Activated CD4-positive, alpha-beta T cell treated with anti-CD3 and anti-CD28 coated beads, Interleukin-2, amount 50 U/mL, for 48 hours (primary cell): ENCODE results near the gene P3H4.
A peak's percentile ranks its signal among the peaks of the same experiment; 100 is the strongest.
"Not testable (repeated sequence)": the region's sequence is repeated elsewhere in the genome, so short reads cannot be mapped to it uniquely, and the experiment has no call there.

ENCODE experiments used
- DNase-seq, 2 experiments: peaks; one replicate each; pipeline ENCODE4 v3.0.0-alpha.2; 2020

P3H4 gene

DNA sequence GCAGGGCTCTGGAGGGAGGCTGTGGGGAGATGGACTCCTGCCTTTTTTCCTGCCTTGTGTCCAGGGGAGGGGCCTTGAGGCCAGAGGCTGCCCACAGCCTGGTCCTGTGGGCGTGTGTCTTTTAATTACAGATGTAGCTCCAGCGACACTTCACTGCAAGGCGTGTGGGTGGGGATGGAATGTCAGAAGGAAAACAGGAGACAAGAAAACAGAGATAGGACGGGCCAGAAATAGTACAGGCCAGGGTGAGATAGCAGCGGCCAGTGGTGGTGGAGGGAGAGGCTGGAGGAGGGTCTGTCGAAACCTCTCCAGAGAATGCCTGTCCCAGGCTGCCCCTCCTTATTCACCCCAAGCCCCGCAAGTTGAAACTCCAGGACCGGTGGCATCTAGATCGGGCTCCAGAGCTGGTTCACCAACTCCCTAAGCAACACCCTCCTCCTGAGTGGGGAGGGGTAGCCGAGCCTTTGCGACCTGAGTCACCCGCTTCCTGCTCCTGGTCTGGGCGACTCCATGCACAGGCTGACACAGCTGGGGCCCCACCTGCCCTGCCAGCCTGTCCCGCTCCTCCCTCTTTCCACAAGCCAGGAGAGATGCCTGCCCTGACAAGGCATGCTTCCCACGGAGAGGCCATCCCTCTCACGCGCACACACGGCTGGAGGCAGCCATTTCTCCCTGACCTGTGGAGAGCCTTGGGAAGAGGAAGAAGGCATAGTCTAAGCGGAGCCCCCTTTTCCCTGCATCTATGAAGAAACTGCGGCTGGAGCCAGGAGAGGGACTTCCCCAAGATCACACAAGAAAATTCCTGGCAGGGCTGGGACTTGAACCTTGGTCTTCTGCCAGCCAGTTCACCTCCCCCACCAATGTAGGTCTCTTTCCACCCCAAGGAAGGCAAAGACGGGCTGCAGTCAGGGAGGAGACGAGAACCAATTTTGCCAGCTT lies 18.6 kb downstream of the P3H4 start:
- no peak for DNase-seq

DNA sequence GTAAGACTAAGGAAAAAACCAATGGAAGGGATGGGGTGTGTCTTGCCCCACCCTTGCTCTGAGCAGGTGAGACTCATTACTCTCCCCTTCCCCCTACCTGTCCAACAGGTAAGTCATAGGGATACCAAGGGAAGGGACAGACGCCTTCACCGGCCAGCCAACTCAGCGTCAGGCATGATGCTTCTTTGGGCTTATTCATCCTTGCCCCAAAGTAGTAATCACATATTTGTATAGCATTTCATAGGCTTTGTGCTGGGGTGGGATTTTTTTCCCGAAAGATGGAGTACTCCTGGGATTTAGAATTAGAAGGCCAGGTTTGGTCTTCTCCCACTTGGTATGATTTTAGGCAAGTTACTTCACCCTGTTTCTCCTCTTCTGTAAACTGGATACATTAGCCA lies 24.7 kb downstream of the P3H4 start:
- no peak for DNase-seq

DNA sequence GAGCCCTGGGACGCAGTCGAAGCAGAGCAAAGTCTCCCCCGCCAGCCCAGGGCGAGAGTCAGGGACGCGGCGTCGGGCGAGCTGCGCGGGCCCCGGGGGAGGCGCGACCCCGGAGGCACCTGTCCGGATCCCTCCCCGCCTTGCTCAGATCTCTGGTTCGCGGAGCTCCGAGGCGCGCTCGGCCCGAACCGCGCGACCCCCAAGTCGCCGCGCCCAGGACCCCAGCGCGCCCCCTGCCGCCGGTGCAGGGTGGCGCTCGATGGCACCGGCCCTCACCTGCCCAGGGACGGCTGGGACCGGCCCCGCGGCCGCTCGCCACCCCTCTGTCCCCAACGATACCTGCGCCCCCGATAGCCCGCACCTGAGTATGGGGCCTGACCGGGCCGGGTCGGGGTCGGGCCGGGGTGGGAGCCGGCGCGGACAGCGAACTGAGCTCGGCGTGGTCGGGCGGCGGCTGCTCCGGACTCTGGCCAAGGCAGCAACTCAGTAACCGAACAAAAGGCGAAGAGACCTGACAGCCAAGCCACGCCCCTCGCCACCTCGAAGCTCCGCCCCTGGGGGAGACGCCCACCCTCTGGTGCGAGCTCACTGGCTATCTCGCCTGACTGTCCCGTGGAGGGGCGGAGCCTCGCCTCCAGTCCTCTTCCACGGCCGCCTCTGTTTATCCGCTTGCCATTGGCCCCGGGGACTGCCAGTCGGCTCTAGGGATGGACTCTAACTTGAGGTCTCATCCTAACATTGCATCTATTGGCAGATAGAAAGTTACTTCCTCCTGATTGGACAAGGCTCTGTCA lies 25.3 kb downstream of the P3H4 start, which contains the start of gene JUP:
JUP (minus strand) TSS at position 485 of the 794 bp plus-strand sequence. CDS start 14,857 bp downstream, outside the sequence.
- DNase-seq: peak; percentile 92 to 95

DNA sequence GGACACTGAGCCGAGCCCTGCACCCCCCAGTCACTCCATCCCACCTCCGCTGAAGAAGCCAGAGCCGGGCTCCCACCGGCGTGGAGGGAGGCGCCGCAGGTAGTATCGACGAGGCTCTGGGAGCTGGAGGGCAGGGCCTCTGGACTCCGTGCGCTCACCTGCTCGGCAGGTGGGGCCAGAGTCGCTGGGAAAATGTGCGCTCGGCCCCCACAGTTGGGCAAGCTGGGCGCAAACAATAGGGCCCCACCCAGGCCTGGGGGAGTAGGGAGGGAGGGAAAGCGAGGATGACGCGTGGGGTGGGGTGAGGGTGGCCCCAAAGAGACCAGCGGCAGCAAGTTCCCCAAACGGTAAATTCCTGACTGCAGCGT lies 25.9 kb downstream of the P3H4 start:
- no peak for DNase-seq

DNA sequence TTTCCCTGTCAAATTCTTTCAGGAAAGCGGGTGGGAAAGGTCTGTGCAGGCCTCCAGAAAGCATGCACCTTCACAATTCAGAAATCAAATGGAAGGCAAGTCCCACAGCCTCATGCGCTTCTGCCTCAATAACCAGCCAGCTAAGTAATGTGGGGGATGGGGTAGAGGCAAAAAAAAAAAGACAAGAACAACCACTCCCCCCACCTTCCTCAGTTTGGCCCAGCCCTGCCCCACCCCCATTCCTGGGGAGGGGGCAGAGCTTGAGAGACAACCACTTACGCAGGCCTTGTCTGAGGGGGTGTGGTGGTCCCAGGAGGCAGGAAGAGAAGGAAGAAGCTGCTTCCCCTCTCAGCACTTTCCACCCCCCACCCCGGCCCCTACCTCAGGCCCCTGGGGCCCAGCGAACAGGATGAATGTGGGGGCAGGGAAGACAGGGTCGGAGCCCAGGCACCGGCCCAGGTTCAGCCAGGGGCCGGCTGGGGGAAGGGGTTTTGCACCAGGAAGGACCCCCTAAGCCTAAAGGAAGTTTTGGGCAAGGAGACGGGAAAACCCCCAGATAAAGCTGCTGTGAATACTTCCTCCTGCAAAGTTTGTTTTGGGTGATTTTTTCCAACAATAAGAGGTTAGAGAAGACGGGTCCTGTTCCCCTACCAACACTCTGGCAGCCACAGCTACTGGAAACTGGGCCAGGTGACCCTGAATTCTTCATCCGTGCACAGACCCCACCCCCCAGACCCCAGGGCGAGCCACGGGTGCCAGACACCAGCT lies 26.5 kb downstream of the P3H4 start:
- no peak for DNase-seq

DNA sequence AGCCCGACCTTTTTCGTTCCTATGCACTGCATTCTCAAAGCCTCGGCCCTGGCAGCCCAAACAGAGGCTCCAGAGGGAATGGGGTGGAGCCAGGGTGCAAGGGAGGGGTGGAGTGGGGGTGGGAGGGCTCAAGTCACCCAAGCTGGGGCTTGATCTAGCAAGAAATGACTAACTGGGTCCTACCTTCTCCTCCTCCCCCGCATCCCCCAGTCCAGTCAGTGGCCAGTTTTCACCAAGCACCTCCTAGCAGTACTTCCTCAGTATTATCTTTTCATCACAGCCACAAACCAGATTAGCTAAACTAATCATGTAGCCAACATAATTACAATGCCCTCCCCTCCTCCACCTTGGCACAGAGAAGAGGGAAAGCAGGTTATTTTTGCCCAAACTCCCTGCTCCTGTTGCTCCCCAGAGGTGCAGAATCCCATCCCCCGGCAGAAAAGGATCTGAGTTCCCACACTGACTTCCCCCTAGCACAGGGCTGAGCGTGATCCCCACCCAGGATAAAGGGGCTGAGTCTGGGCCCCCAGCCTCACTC lies 27.5 kb downstream of the P3H4 start:
- DNase-seq: no peak

DNA sequence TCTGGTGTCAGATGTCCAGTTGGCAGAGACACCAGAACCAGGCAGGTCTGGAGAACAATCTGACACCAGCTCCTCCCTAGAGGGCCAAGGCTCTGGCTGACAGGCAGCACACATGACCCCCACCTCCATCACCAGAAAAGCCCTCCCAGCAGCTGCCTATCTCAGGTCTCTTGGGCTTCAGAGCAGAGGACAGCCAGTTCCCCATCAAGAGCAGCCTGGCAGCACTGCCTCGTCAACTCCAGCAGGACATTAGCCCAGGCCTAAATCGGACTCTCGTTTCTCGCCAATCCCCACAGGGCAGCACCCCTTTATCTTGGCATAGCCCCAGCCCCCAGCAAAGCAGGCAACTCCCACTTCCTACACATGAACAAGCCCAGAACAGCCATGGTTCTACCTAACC lies 29.6 kb downstream of the P3H4 start:
- DNase-seq: no peak

DNA sequence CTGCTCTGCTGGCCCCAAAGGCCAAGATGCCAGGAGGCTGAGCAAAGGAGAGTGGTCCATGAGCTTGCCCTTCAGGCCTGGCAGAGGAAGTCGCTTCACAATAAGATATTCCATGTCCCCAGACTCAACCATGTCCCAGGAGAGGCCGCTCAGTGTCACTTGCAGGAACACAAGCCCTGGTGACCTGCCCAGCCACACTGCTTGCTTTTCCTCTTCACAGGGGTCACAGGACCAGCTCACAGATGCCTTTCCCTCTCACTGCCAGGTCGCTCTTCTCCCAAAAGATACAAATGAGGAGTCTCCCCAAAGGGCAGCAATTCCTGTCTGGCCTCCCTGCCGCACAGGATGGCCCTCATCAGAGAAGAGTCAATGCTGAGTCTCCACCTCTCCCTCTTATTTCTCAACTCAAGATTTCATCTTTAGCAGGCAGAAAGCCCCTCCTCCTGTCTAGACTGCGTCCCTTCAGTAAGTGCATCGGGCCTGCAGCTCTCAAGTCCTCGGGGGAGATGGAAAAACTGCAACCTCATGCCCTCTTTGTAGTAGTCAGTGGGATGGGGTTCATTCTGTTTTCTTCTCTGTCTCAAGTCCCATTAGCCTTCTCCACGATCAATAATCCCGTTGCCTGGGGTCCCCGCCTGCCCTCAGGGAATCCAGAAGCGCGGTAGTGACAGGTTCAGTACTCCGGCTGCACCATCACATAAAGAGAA lies 30.2 kb downstream of the P3H4 start:
- DNase-seq: no peak

DNA sequence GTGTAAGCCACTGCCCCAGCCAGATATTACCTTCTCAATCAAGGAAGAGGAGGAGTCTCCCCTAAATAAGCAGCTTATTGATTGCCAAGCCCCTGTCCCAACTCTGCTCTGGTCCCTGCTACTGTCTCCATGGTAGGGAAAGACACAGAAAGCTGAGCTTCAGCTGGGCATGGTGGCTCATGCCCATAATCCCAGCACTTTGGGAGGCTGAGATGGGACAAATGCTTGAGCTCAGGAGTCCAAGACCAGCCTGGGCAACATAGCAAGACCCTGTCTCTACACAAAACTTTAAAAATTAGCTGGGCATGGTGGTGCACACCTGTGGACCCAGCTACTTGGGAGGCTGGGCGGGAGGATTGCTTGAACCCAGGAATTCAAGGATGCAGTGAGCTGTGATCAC lies 31.8 kb downstream of the P3H4 start:
- no peak for DNase-seq

DNA sequence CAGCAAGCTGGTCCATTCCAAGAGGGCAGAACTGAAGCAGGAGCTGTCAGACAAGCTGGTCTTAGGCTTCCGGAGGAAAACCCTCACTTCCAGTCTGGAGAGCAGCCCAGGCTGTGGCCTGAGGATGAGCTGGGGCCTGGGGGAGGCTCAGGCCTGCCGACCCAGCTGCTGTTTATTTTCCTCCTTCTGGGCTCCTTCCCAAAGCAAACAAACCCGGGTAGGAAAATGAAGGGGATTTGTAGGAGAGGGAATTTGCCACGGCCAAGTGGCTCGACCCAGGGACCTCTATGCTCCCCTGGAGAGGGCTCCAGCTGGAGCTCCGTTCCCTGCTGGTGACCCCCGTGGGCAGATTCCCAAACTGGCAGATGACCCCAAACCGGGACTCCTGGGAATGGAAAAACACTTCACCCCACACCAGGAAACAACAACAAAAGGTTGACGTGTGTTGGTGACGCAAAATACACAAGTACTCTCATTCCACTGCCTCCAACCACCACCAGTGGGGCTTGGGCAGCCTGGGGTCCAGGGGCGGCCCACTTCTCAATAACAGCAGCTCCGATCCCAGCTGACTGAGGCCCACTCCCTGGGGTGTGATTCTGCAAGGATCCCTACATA lies 34.1 kb downstream of the P3H4 start:
- no peak for DNase-seq

DNA sequence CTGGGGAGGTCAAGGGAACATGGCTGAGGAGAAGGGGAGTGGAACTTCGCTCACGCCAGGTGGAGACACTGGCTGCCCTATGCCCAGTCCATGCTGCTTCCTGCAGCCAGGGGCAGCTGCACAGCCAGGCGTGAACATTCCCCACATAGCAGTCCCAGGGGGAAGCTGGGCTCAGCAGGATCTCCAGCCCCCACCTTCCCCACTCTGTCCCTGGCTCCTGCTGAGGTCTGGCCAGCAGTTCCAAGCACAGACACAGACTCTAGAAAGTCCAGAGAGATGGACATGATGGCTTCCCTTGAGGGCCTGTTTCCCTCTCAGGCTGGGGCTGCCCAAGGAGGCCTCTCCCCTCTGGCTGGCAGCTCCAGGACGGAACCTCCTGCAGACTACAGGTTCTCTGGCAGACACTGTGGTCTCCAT lies 34.6 kb downstream of the P3H4 start:
- no peak for DNase-seq

DNA sequence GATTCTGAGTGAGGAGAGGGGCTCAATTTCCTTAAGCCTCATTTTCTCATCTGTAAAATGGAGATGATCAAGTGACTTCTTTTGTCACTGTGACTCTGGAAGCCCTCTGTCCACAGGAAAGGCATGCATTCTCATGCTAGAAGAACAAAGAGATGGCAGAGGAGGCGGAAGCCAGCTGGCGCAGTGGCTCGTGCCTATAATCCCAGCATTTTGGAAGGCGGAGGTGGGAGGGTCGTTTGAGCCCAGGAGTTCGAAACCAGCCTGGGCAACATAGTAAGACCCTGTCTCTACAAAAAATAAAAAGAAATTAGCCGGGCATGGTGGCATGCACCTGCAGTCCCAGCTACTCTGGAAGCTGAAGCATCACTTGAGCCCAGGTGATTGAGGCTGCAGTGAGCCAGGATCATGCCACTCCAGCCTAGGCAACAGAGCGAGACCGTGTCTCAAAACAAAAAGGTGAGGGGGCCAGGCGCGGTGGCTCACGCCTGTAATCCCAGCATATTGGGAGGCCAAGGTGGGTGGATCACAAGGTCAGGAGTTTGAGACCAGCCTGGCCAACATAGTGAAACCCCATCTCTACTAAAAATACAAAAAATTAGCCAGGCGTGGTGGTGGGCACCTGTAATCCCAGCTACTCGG lies 35.4 kb downstream of the P3H4 start:
- not testable (repeated sequence) for DNase-seq

DNA sequence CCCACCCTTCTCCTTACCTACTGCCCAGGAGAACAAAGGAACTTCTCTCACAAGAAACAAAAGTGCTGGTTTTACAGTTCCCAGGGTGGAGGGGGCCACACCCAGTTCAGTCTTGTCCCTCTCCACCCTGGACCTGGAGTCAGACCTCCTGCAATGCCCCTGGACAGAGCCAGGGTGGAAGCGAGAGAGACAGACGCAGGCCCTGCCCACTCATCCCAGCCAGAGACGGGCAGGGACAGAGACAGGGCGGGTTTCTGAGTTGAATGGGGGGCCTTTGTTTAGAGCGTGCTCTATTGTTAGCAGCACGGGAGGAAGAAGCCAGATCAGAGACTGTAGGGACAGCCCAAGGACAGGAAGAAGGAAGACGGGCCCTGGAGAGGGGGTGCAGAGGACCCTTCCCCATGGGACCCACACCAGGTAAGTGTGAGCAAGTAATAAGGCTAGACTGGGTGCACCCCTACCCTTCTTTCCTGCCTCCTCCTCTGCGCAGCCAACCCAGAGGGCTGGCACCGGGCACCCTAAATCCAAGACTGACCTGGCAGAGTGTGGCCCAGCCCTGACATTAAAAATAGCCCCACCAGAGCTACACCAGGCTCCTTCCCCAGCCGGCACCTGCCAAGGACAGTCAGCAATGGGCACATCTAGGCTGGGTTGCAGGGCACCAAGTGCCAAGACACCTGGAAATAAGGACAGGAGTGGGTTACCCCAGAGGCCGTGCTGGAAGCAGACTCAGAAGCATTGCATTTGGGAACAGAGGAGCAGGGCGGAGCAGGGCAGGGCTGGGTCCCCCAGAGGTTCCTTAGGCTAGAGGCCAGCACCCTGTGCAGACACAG lies 36.1 kb downstream of the P3H4 start:
- no peak for DNase-seq

DNA sequence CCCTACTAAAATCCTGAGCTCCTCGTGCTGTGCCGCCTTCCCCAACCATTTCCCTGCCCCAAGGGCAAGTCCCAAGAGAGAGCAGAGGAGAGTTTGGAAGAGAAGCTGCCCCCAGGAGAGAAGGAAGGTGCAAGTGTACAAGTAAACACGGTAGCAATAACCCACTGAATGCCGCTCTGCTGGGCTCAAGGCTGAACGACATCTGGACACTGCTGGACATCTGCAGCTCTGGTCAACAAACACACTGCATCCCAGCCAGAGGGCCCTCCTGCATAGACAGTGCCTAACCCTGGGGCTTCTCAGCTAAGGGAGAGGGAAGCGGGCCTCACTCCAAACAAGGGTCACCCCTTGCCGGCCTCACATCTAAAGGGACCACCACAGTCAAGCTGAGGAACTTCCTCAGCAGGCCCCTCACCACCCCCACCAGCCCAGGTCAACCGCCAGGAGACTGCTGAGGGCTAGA lies 38.0 kb downstream of the P3H4 start:
- DNase-seq: no peak

DNA sequence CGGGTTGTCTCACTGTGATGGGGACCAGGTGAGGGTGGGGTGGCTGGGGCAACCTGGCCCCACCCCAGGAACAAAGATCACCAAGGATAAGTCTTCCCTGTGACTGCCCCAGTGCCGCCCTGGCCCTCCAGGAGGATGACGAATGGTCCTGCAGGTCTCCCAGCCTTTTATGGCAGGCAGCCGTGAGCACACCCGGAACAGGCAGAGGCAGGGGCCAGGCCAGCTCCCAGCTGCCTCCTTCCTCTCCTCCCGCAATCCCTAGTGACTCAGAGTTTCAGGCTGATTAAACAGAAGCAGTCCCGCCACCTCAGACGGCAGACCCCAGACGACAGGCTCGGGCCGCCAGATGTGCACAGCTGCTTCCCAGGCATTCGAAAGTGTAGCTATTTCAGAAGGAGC lies 38.6 kb downstream of the P3H4 start:
- no peak for DNase-seq

DNA sequence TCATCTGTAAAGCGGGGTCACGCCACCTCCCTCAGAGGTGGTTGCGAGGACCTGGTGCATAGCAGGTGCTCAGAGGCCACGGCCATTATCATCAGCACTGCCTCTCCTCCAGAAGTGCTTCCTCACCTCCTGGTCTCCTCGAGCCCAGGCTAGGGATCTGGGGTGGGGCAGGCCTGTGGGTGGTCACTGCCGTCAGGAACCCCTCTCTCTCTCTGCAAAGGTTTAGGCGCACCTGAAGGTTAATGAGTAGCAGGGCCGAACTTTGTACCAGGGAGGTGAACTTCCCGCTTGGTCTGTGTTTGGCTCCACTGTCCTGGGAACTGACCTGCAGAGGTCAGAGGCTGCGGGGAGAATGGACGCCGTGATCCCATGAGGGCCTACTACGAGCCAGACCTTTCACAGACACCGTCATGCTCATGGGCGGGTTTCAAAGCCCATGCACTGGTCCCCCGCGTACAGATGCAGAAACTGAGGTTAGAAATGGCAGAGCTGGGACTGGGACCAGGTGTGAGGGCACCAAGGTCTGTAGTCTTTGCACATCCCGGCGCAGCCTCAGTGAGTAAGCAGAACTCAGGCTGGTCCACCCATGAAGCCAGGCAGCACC lies 39.1 kb downstream of the P3H4 start:
- no peak for DNase-seq

DNA sequence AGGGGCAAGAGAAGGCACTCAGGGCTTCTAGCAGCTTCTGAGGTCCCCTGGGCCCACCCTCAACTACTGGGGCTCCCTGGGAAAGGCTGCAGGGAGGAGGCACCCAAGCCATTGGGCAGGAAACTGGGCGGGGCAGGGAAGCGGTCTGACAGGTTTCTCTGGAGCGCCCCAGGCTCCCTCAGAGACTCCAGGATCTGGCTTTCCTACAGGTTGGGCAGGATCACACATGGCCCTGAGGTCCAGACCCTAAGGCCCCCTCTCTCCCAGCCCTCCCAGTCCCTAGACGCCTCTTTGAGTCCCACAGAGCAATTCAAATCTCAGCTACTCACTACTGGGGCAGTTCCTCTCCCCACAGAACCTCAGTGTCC lies 39.5 kb downstream of the P3H4 start:
- DNase-seq: no peak

DNA sequence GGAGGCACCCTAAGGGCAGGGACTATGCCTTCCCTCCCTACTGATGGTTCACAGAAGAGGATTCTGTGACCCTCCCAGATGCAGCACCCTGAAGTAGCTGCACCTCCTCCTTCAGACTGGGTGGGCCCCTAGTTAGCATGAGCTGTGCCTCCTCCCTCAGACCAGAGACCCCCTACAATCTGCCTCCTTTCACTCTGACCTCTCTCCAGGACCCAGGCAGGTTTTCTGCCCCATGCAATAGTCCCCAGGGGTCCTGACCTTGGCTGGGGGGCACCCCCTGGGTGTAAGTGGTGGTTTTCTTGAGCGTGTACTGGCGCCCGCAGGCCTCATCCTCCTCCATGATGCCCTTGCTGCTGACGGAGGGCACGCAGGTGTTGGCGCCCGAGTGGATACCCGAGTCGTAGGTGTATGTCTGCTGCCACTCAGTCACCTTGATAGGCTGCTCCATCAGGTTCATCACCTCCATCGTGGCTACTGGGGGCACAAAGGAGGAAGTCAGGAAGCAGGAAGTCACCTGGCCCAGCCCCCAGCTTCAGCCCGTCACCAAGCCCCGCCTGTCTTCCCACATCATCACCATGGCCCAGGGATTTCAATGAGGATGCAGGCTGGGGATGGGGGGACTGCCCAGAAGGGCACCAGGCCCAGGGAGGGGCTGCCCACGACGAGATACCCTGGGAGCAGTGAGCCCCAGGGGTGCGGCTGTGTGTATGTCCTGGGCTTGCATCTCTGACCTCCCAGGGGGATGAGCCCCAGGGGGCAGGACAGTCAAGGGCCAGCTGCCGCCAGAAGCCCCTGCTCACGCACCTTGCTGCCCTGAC lies 40.2 kb downstream of the P3H4 start:
- no peak for DNase-seq

DNA sequence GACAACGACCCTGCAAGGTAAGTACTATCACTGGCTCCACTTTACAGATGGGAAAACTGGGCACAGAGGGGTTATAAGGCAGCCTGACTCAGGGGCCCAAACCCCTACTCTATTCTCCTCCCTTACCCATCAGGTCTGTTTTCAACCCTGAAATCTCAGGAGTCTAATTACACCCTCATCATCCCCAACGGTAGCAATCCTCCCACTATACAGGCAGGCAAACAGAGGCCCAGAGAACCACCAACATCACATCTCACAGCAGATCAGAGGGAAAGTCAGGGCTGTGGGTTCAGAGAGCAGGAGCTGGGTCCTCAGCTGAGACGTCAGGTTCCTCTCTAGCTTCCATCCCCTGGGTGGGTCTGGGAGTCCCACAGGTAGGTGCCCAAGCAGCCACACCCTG lies 41.8 kb downstream of the P3H4 start:
- DNase-seq: no peak
